NB4 (cell line): ENCODE data around the gene CLEC10A.
"Not testable (repeated sequence)": the region's sequence is repeated elsewhere in the genome, so short reads cannot be mapped to it uniquely, and the experiment has no call there.

ENCODE experiments used
- CTCF ChIP-seq: IDR thresholded peaks from one replicate; pipeline ENCODE4 v1.5.1; 2012; ENCODE audit warnings: low read depth, low read length
- POLR2A ChIP-seq: IDR thresholded peaks from 2 replicates; pipeline ENCODE4 v1.6.1; 2011; ENCODE audit warnings: mild to moderate bottlenecking; ENCODE audit not compliant: insufficient read length; ENCODE audit errors: extremely low read depth
- TF ChIP-seq, protein P1 (sequence below): IDR thresholded peaks from 2 replicates; pipeline ENCODE4 v1.6.1; 2011; ENCODE audit warnings: low read depth, low read length

DNA sequence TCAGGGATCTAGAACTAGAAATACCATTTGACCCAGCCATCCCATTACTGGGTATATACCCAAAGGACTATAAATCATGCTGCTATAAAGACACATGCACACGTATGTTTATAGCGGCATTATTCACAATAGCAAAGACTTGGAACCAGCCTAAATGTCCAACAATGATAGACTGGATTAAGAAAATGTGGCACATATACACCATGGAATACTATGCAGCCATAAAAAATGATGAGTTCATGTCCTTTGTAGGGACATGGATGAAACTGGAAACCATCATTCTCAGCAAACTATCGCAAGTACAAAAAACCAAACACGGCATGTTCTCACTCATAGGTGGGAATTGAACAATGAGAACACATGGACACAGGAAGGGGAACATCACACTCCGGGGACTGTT, 47.5 kb upstream of the CLEC10A start:
- TF ChIP-seq CTCF, POLR2A: not testable (repeated sequence)
- TF ChIP-seq, protein P1, sequence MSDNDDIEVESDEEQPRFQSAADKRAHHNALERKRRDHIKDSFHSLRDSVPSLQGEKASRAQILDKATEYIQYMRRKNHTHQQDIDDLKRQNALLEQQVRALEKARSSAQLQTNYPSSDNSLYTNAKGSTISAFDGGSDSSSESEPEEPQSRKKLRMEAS, result not testable (repeated sequence)
